ENCODE measurements around the gene HMX2. TPM values are rescaled to one million over a fixed set of nuclear protein-coding genes. Genes with fewer than 3 reads are reported as not detected.

HMX2 gene
- total RNA-seq, 1 experiment from 2014 or later = 0.46 TPM

- Histone ChIP-seq H3K9ac (ENCODE audit: extremely low read depth, insufficient read length, low read length) (peak overlapping the region; percentile 2), H3K9me3 (ENCODE audit: control insufficient read depth, low read depth, low read length) (no peaks in the 10 kb centered on the region), H3K18ac (ENCODE audit: insufficient read length, low read depth, low read length) (peak overlapping the region; percentile 6), H2BK15ac (ENCODE audit: low read depth, low read length) (no peak overlapping the region), H3K4me1 (ENCODE audit: insufficient read depth, low read length) (peaks cover 10% of the 10 kb centered on the region; the same call in 1 of the 2 replicates), H3K79me2 (ENCODE audit: insufficient read depth, low read length) (peaks cover 11% of the 10 kb centered on the region; the same call in 1 of the 2 replicates), H3K27me3 (ENCODE audit: insufficient read depth, low read length) (peaks cover 35% of the 10 kb centered on the region), H4K91ac (ENCODE audit: insufficient read length, low read depth, low read length) (no peak overlapping the region), H4K20me1 (ENCODE audit: control insufficient read depth, insufficient read depth, insufficient read length) (no peaks in the 10 kb centered on the region), H3K4me2 (ENCODE audit: insufficient read depth, insufficient read length, low read length) (peak overlapping the region; percentile 46), H2BK12ac (ENCODE audit: insufficient read length, low read depth, low read length) (no peak overlapping the region), H3K27ac (ENCODE audit: insufficient read length, low read depth, low read length) (no peak overlapping the region), H4K5ac (ENCODE audit: insufficient read length, low read depth, low read length) (no peak overlapping the region), H2BK120ac (ENCODE audit: low read depth, low read length, poor library complexity, severe bottlenecking) (no peak overlapping the region), H4K8ac (replicated peaks; ENCODE audit: insufficient read length, low read depth, low read length) (no peak overlapping the region), H3K4ac (ENCODE audit: low read depth, low read length) (no peak overlapping the region), H2BK20ac (ENCODE audit: low read depth, low read length, poor library complexity, severe bottlenecking) (no peak overlapping the region), H2AFZ (ENCODE audit: low read length) (no peak overlapping the region), H3K79me1 (ENCODE audit: insufficient read depth, low read depth, low read length, poor library complexity, severe bottlenecking) (no peaks in the 10 kb centered on the region), H2BK5ac (ENCODE audit: insufficient read length, low read length) (no peak overlapping the region), H3K56ac (ENCODE audit: insufficient read length, low read depth, low read length) (no peak overlapping the region), H3K23me2 (ENCODE audit: insufficient read length, low read depth, low read length, poor library complexity, severe bottlenecking) (peaks cover 25% of the 10 kb centered on the region), H3T11ph (ENCODE audit: low read length) (no peak overlapping the region), H2AK5ac (ENCODE audit: insufficient read length, low read length) (no peak overlapping the region), H3K14ac (ENCODE audit: insufficient read depth, low read length) (0 out of 2 replicates have a peak overlapping the region, but pooled peaks have one; percentile 32), H3K23ac (ENCODE audit: insufficient read length, low read depth, low read length) (no peak overlapping the region)
- peaks cover 40 to 52% of the 10 kb centered on the region in 2 experiments for H3K4me1 Mint-ChIP-seq
- no peak for TF ChIP-seq CTCF (conservative IDR thresholded peaks at IDR 0.05)
- no CpG with 5 or more reads among the region's 56 CpGs for WGBS (ENCODE audit: extremely low coverage, insufficient read length, low lambda C conversion rate)
- peak overlapping the region; percentile 63 to 78 for H3K4me3 Mint-ChIP-seq
- peaks cover 11 to 23% (median 13%) of the 10 kb centered on the region in 3 experiments for H3K36me3 Mint-ChIP-seq (ENCODE audit: insufficient read depth in 1 of 3, low read depth in 3 of 3)
- peaks cover 0 to 2% of the 10 kb centered on the region in 2 experiments; a peak in 2 of 5 replicates for H3K9me3 Mint-ChIP-seq
- H3K27me3 Mint-ChIP-seq (ENCODE audit: low read depth) = peaks cover 76% of the 10 kb centered on the region
- peak; percentile 87 for DNase-seq
- peak overlapping the region in 1 of 3 experiments; percentile 79; a peak in 1 of 7 replicates for H3K27ac Mint-ChIP-seq
These were observed 3.2 kb downstream of the HMX2 start for GRCh38 chr10:123150986-123151736.
